GM21515 (cell line): ENCODE data around the gene ADCY6.
A peak's percentile ranks its signal among the peaks of the same experiment; 100 is the strongest.
"Not testable (repeated sequence)": the region's sequence is repeated elsewhere in the genome, so short reads cannot be mapped to it uniquely, and the experiment has no call there.

Experiments used
- ATAC-seq: cut with Tn5 transposase; IDR thresholded peaks from one replicate; pipeline ENCODE4 v1.9.1; 2021; ENCODE audit not compliant: unreplicated experiment

ADCY6 gene

DNA sequence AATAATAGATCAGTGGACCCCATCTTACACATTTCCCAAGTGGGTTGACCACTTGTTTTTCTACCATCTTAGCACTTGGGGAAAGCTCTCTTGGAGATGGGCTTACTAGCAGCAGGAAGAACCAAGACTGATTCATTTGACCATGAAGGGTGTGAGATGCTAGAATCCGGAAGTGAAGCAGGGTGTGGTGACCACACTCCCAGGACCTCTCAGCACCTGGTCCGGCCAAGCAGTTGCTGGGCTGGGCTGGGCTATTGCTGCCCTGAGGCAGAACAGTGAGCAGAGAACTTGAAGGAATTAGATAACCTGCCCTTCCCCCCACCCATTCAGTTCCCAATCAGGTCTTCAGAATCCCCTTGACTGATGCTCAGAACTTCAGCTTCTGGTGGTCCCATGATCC, 24.4 kb downstream of the ADCY6 start:
- ATAC-seq = no peak

DNA sequence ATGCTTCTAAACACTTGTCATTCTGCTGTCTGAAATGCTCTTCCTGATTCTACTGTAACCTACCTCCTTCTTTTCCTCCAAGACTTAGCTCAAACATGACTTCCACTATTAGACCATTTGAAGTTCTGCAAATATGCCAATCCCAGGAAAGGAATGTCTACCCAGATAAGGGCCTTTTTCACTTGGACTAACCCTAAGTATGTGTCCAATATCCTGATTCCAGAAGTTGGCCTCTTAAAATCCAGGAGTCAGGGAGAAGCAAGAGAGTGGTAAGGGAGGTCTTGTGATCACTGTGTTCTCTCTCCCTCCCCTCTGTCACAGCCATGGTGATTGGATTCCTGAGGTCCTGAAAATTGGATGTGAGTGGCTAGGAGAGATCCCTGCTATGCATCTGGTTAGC, 30.2 kb downstream of the ADCY6 start:
- no peak for ATAC-seq

DNA sequence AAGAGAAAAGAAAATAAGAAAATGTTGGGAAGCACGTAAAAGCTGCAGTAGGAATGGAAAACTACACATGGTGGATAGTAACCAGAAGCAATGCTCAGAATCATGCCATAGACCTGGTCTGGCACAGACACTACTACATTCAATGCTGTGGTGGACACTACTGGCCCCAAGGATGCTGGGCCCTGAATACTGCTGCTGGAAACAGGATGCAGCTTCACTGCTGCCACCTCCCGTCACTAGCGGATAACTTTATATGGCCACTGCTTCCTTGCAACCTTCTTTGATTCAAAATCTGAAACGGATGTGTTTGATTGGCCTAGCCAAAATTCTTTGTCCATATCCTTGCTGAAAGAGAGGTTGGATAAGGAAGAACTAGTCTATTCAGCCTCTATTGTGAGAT, 30.7 kb downstream of the ADCY6 start:
- no peak for ATAC-seq

DNA sequence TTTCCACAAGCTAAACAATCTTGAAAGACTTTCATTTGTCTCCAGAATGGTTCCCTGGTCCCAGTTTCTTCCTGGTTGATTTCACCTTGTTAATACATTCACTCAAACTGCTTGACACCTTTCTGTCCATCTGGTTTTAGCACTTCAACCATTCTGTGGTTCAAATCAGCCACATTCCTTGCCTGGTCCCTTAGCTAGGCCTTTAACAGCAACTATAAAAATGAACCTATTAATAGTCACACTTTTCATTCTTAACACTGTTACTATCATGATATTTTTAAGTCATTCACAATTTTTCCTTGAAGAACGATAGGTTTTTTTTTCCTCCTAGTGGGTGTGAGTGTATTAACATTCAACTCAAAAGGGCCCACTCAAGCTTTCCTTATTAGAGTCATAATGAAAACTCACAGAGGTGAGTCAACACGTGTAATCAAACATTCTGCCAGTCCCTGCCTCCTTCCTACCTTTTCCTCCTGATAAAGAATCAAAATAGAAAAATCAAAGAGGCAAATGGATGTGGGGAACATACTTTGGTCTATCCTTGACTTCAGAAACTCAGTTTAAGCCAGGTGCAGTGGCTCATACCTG, 38.0 kb downstream of the ADCY6 start:
- no peak for ATAC-seq

DNA sequence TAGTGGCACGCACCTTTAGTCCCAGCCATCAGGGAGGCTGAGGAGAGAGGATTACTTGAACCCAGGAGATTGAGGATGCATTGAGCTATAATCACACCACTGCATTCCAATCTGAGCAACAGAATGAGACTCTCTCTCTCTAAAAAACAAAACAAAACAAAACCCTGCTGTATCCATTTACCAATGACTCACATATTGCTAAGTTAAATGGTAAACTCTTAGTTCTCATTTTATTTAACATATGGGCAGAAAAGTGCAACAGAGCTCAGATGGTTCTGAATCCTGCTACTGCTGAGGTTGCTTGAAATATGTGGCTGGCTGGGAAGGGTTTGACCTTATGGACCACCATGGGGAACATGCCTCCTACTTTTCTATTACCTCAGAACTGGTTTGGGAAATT, 38.7 kb downstream of the ADCY6 start:
- no peak for ATAC-seq

DNA sequence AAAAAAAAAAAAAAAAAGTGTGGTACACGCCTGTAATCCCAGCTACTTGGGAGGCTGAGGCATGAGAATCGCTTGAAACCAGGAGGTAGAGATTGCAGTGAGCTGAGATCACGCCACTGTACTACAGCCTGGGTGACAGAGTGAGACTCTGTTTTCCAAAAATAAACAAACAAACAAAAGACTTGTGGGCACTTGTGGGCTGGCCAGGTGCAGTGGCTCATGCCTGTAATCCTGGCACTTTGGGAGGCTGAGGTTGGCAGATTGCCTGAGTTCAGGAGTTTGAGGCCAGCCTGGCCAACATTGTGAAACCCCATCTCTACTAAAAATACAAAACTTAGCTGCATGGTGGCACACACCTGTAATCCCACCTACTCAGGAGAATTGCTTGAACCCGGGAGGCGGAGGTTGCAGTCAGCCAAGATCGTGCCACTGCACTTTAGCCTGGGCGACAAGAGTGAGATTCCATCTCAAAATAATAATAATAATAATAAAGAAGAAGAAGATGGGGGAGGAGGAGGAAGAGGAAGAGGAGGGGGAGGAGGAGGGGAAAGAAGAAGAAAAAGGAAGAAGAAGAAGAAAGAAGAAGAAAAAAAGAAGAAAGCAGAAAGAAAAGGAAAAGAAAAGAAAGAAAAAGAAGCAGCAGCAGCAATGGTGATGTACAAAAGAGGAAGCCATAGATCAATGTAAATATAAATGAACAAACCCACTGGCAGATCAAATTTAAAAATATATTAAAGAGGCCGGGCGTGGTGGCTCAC, 44.5 kb downstream of the ADCY6 start:
- no peak for ATAC-seq

DNA sequence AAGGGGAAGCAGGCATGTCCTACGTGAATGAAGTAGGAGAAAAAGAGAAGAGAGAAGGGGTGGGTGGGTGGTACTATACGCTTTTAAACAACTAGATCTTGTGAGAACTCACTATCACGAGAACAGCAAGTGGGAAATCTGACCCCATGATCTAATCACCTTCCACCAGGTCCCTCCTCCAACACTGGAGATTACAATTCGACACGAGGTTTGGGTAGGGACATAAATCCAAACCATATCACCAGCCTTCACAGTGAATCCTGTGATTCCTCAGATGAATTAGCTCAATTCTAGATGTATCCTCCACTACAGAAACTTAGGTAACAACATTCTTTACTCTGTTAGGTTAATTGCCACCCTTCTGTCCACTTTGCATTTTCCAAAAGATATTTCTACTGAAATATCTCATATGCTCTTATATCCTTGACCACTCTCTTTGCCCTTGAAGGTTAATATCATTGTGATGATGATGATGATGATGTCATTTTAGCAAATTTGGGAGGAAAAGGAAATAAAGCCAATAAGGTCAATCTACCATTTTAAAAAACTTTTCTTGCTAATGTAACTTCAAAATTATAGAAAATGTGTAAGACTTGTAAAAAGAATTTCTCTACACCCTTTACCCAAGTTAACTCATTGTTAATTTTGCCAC, 49.1 kb downstream of the ADCY6 start:
- no peak for ATAC-seq

DNA sequence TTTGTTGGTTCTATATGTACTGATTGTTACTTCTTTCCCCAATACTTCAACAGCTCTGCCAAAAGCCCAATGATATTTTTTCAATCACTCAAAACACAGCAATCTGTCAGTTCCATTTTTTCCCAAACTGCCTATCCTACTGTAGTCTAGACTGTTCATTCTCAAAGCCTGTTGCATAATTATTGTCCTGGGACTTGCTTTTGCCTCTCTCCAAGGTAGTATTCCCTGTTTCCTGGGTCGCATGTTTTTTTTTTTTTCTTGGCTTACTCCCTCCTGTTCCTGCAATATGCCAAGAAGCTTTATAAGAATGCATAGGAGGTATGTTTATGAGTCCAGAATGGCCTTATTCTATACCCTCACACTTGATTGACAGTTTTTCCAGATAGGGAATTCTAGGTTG, 52.4 kb downstream of the ADCY6 start:
- ATAC-seq = no peak

DNA sequence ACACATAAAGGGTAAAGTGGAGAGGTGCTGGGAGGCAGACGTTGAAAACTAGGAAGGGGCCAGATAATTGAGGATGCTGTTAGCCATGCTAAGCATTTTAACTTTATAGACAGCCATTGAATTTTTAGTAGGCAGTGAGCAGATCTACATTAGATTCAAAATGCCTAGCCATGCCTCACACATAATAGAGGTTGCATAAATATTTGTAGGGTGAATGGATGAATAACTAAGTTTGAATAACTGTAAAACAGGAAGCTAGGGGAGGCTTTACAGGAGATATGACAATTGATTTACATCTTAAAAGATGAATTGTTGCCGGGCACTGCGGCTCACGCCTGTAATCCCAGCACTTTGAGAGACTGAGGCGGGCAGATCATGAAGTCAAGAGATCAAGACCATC, 60.1 kb downstream of the ADCY6 start:
- ATAC-seq = no peak

DNA sequence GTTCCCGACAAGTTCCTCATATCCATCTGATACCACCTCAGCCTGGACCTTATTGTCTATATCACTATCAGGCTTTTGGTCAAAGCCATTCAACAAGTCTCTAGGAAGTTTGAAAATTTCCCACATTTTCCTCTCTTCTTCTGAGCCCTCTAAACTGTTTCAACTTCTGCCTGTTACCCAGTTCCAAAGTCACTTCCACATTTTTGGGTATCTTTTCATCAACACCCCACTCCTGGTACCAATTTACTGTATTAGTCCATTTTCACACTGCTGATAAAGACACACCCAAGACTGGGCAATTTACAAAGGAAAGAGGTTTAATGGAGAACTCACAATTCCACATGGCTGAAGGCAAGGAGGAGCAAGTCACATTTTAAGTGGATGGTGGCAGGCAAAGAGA, 68.2 kb downstream of the ADCY6 start:
- not testable (repeated sequence) for ATAC-seq

DNA sequence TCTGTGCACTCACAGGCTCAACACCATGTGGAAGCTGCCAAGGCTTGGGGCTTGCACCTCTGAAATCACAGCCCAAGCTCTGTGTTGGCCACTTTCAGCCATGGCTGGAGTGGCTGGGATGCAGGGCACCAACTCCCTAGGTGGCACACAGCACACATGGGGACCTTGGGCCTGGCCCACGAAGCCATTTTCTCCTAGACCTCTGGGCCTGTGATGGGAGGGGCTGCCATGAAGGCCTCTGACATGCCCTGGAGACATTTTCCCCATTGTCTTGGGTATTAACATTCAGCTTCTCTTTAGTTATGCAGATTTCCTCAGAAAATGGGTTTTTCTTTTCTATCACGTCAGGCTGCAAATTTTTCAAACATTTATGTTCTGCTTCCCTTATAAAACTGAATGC, 68.7 kb downstream of the ADCY6 start:
- not testable (repeated sequence) for ATAC-seq

DNA sequence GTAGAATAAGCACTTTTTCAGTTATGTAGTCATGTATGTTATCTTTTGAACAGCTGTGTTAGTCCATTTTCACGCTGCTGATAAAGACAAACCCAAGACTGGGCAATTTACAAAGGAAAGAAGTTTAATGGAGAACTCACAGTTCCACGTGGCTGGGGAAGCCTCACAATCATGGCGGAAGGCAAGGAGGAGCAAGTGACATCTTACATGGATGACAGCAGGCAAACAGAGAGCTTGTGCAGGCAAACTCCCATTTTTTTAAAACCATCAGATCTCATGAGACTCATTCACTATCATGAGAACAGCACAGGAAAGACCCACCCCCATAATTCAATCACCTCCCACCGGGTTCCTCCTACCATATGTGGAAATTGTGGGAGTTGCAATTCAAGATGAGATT, 69.9 kb downstream of the ADCY6 start:
- ATAC-seq = not testable (repeated sequence)

DNA sequence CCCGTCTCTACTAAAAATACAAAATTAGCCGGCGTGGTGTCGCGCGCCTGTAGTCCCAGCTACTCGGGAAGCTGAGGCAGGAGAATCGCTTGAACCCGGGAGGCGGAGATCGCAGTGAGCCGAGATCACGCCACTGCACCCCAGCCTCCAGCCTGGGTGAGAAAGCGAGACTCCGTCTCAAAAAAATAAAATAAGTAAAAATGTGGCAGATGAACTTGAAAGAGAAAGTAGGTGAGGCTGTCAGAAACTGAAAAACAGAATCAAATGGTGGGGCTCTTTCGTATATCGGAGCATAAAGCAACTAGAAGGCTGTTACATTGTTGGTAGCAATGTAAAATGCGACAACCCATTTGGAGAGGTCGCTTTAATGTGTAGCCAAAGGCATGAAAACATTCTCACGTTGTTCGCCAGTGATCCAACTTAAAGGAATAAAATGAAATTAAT, 71.6 kb downstream of the ADCY6 start:
- no peak for ATAC-seq

DNA sequence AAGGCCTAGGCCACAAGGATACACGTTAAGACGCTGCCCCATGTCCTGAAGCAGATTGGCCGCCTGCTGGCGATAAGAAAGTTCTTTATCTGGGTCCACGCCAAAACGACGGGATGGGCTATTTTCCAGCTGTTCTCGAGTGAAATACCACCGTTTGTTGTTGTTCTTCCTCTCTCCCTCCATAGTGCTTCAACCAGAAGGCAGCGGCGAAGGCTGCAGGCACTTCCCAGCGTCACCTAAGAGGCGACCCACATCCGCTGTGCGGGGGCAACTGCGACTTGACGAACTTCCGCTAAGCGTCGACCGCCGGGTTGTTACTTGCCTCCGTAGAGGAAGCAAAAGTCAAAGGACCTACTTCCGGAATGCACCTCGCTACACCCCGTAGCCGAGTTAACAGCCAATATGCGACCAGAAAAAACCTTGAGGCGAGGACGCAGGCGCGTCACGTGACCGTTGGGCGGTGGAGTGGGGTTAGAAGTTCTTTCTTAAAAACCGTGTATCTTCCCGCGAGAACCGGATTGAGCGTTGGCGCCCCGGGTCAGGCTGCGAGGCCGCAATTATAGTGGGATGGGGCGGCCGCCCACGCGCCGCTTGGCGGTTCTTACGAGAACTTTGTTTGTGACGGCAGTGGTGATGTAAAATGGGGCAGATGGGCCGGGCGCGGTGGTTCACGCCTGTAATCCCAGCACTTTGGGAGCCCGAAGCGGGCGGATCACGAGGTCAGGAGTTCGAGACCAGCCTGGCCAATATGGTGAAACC, 72.2 kb downstream of the ADCY6 start, which contains the start of gene CCNT1:
TSS of gene CCNT1 (minus strand) at position 215 of the 759 bp plus-strand sequence. CDS start at position 183, 32 bp downstream.
- peak; percentile 95 for ATAC-seq
